SK-N-SH (cell line): ENCODE data around the gene HOXB8. TPM values are rescaled to one million over a fixed set of nuclear protein-coding genes. Genes with fewer than 3 reads are reported as not detected.

Source experiments
- CTCF ChIA-PET: fragments of 300-600, 350-600 bp; formaldehyde crosslinking; extraction: SDS; loops from one replicate; lab custom pipeline; 2021; lab: Yijun Ruan, JAX
- POLR2A ChIA-PET: fragments of 350-600 bp; sonication (Branson Sonifier 250); formaldehyde crosslinking; extraction: SDS; loops from one replicate; lab custom pipeline; 2020; ENCODE audit warnings: antibody characterized with exemption, inconsistent platforms; lab: Yijun Ruan, JAX
- DNase-seq: peaks from one replicate; pipeline ENCODE4 v3.0.0; 2012
- H2AFZ ChIP-seq: fragments of 200-600 bp; sonication (generic); 2 replicates; pipeline ENCODE4 v1.8.1; 2016; ENCODE audit warnings: antibody characterized with exemption, mild to moderate bottlenecking, low read depth
- H3F3A ChIP-seq: fragments of 200-600 bp; sonication (generic); replicated peaks from 2 replicates; pipeline ENCODE3; 2016; ENCODE audit warnings: antibody characterized with exemption, mild to moderate bottlenecking; ENCODE audit not compliant: insufficient read depth
- H3K27ac ChIP-seq, 2 experiments: fragments of 200-500 bp in 1 of 2; fragments of 200-600 bp in 1 of 2; sonication (Bioruptor generic) in 1 of 2; sonication (generic), shearing (Covaris generic) in 1 of 2; 2 replicates each; pipeline versions ENCODE4 v1.5.1 to v1.6.1; 2014 to 2016; ENCODE audit warnings: low read depth in 2 of 2, inconsistent platforms in 1 of 2, low read length in 1 of 2, mild to moderate bottlenecking in 1 of 2, mixed read lengths in 1 of 2
- H3K27me3 ChIP-seq: fragments of 200-600 bp; sonication (generic), shearing (Covaris generic); 2 replicates; pipeline ENCODE4 v1.6.1; 2016; ENCODE audit warnings: mixed run types; ENCODE audit not compliant: insufficient read depth
- H3K36me3 ChIP-seq, 2 experiments: fragments of 200-500 bp in 1 of 2; fragments of 200-600 bp in 1 of 2; sonication (Bioruptor generic) in 1 of 2; sonication (generic) in 1 of 2; replicated peaks in 1 of 2; 2 replicates each; pipeline versions ENCODE3 to v1.5.1; 2014 to 2016; ENCODE audit warnings: low read length in 1 of 2, mild to moderate bottlenecking in 1 of 2; ENCODE audit not compliant: insufficient read depth in 2 of 2, control insufficient read depth in 1 of 2
- H3K4me1 ChIP-seq, 2 experiments: fragments of 200-500 bp in 1 of 2; fragments of 200-600 bp in 1 of 2; sonication (Bioruptor generic) in 1 of 2; sonication (generic), shearing (Covaris generic) in 1 of 2; 2 replicates each; pipeline versions ENCODE4 v1.5.1 to v1.6.1; 2014 to 2016; ENCODE audit warnings: low read depth in 1 of 2, low read length in 1 of 2, mixed run types in 1 of 2; ENCODE audit not compliant: insufficient read depth in 2 of 2, control insufficient read depth in 1 of 2
- H3K4me2 ChIP-seq: fragments of 200-600 bp; sonication (generic), shearing (Covaris generic); 2 replicates; pipeline ENCODE4 v1.6.1; 2017; ENCODE audit warnings: mixed run types
- H3K4me3 ChIP-seq, 2 experiments: fragments of 200-500 bp in 1 of 2; fragments of 200-600 bp in 1 of 2; sonication (Bioruptor generic) in 1 of 2; sonication (generic), shearing (Covaris generic) in 1 of 2; 2 replicates each; pipeline versions ENCODE4 v1.5.1 to v1.8.1; 2014 to 2016; ENCODE audit warnings: low read depth in 2 of 2, inconsistent platforms in 1 of 2, low read length in 1 of 2, mild to moderate bottlenecking in 1 of 2, mixed read lengths in 1 of 2, moderate library complexity in 1 of 2
- H3K79me2 ChIP-seq: fragments of 200-600 bp; sonication (generic); 2 replicates; pipeline ENCODE4 v1.8.1; 2017; ENCODE audit warnings: mild to moderate bottlenecking; ENCODE audit not compliant: insufficient read depth
- H3K9ac ChIP-seq: fragments of 200-600 bp; sonication (generic); 2 replicates; pipeline ENCODE4 v1.6.1; 2017; ENCODE audit warnings: mixed run types
- H3K9me2 ChIP-seq: fragments of 200-600 bp; sonication (generic); 2 replicates; pipeline ENCODE4 v1.6.1; 2017; ENCODE audit warnings: mixed run types
- H3K9me3 ChIP-seq: fragments of 200-600 bp; sonication (generic); 2 replicates; pipeline ENCODE4 v1.6.1; 2017; ENCODE audit warnings: mixed run types, mild to moderate bottlenecking, moderate library complexity
- H4K20me1 ChIP-seq: fragments of 200-600 bp; sonication (generic); 2 replicates; pipeline ENCODE4 v1.6.1; 2017; ENCODE audit warnings: mild to moderate bottlenecking, mixed run types; ENCODE audit not compliant: insufficient read depth
- CHD2 ChIP-seq: fragments of 150-350 bp; IDR thresholded peaks from 2 replicates; pipeline ENCODE4 v1.6.1; 2018; ENCODE audit warnings: low read length; ENCODE audit not compliant: partially characterized antibody
- ELF1 ChIP-seq: IDR thresholded peaks from 2 replicates; pipeline ENCODE4 v1.4.0; 2012
- EP300 ChIP-seq, 2 experiments: IDR thresholded peaks; 2 replicates each; pipeline versions ENCODE4 v1.4.0 to v1.6.1; 2012; ENCODE audit warnings: borderline replicate concordance in 1 of 2, low read depth in 1 of 2, low read length in 1 of 2
- EZH2phosphoT487 ChIP-seq: fragments of 200-600 bp; sonication (generic); IDR thresholded peaks from 2 replicates; pipeline ENCODE4 v1.6.1; 2017; ENCODE audit warnings: low read depth, mixed run types, mild to moderate bottlenecking, antibody characterized with exemption, moderate library complexity, borderline replicate concordance
- FOSL2 ChIP-seq: IDR thresholded peaks from 2 replicates; pipeline ENCODE4 v1.4.0; 2012; ENCODE audit warnings: low read depth, mild to moderate bottlenecking, moderate library complexity, borderline replicate concordance
- GATA2 ChIP-seq: sonication (generic); formaldehyde crosslinking; IDR thresholded peaks from 2 replicates; pipeline ENCODE4 v1.5.0; 2020; ENCODE audit warnings: mild to moderate bottlenecking, missing genetic modification reagents
- MXI1 ChIP-seq: IDR thresholded peaks from 2 replicates; pipeline ENCODE4 v1.6.1; 2012; ENCODE audit warnings: mild to moderate bottlenecking, low read depth, low read length, improper control_type of control experiment
- NFIC ChIP-seq: IDR thresholded peaks from 2 replicates; pipeline ENCODE4 v1.4.0; 2012; ENCODE audit warnings: borderline replicate concordance
- NRF1 ChIP-seq: IDR thresholded peaks from 2 replicates; pipeline ENCODE4 v1.6.1; 2012; ENCODE audit warnings: low read depth, mild to moderate bottlenecking, low read length
- POLR2AphosphoS5 ChIP-seq: IDR thresholded peaks from 2 replicates; pipeline ENCODE4 v1.6.1; 2012; ENCODE audit warnings: low read depth, low read length
- RCOR1 ChIP-seq: fragments of 150-350 bp; IDR thresholded peaks from 2 replicates; pipeline ENCODE4 v1.6.1; 2017; ENCODE audit warnings: antibody characterized with exemption, low read length
- RFX5 ChIP-seq: IDR thresholded peaks from 2 replicates; pipeline ENCODE4 v1.6.1; 2012; ENCODE audit warnings: mild to moderate bottlenecking, improper control_type of control experiment, low read length
- RXRA ChIP-seq: IDR thresholded peaks from 2 replicates; pipeline ENCODE4 v1.4.0; 2012; ENCODE audit warnings: low read depth, mild to moderate bottlenecking, borderline replicate concordance
- SIN3A ChIP-seq: IDR thresholded peaks from 2 replicates; pipeline ENCODE4 v1.6.1; 2012; ENCODE audit warnings: low read depth, mild to moderate bottlenecking, low read length, moderate library complexity, borderline replicate concordance
- SMC3 ChIP-seq: IDR thresholded peaks from 2 replicates; pipeline ENCODE4 v1.6.1; 2012; ENCODE audit warnings: low read depth, low read length, improper control_type of control experiment
- WGBS: methylation state at CpG from one replicate; pipeline ENCODE4 v1.1.6; 2017; ENCODE audit warnings: low lambda C conversion rate; 5-methylcytosine and 5-hydroxymethylcytosine counted together
- polyA plus RNA-seq, 3 experiments: library from polyadenylated mRNA; depleted of rRNA; stranded (reverse); fragments of >200 nt; gene quantifications; 2 replicates each; pipeline ENCODE4 v1.2.3, GENCODE V29; 2012
- TF ChIP-seq, protein P1 (sequence below): IDR thresholded peaks from 2 replicates; pipeline ENCODE4 v1.4.0; 2012; ENCODE audit warnings: low read depth, borderline replicate concordance
- TF ChIP-seq, protein P2 (sequence below): IDR thresholded peaks from 2 replicates; pipeline ENCODE4 v1.4.0; 2012; ENCODE audit warnings: low read depth
- TF ChIP-seq, protein P3 (sequence below): IDR thresholded peaks from 2 replicates; pipeline ENCODE4 v1.4.0; 2012; ENCODE audit warnings: low read depth, borderline replicate concordance

HOXB8 gene
- polyA plus RNA-seq, 1 of the 3 experiments (the other 2 are of a cell fraction) = not detected

DNA sequence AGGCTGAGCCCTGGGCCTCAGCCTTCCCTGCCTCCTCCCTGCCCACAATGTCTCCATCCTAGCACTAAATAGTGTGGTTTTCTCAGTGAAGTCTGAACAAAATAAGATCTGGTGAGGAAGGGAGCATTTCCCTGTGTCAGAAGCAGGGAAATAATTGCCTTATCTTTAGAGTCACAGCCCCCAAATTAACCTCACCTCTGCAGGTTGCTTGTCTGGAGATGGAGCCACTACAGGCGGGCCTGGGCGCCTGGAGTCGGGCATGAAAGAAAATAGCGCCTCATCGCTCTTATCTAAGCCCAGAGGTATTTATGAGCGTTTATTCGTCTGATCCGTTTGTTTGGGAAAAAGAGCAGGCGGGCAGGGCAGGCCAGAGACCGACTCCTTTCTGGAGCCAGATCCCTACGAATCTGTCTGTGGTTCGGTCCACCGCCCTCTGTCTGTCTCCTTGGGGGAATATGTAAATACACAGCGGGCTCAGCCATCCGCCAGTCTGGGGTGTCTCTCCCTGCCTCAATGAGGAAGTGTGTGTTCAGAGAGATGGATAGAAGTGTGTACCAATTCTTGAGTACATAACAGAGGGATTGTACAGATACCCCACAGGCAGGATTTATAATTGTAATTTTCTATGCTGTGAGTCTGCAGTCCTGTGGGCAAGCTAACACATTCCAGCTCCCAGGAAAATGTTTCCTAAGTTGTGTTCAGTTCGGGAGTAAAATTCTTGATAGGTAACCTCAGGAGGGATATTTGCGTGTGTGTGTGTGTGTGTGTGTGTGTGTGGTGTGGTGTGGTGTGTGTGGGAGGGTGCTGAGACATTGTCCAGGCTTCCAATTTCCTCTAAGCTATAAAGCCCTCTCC lies 14.6 kb downstream of the HOXB8 start:
- WGBS = 13% methylated on average over 17 of the region's 17 CpGs
- no peak for DNase-seq
- Histone ChIP-seq H3K27me3 (peaks cover 100% of the 10 kb centered on the region), H3K4me3 (no peak overlapping the region), H3K4me1 (no peaks in the 10 kb centered on the region; a peak in 1 of 4 replicates), H4K20me1 (peaks cover 20% of the 10 kb centered on the region; the same call in 1 of the 2 replicates), H3K4me2 (no peak overlapping the region), H3K36me3 (no peaks in the 10 kb centered on the region), H3K9ac (no peak overlapping the region), H3K79me2 (no peaks in the 10 kb centered on the region)
- CTCF ChIA-PET = interaction anchor here (0.8 to 2.3 kb wide), 5 partner anchors 9 to 292 kb away, joined by 3 to 8 read pairs (median 5); partner anchors contain the start of gene HOXB7
- TF ChIP-seq NRF1 (no peak), CHD2 (no peak), ELF1 (no peak), RCOR1 (no peak)
- TF ChIP-seq, protein P1, sequence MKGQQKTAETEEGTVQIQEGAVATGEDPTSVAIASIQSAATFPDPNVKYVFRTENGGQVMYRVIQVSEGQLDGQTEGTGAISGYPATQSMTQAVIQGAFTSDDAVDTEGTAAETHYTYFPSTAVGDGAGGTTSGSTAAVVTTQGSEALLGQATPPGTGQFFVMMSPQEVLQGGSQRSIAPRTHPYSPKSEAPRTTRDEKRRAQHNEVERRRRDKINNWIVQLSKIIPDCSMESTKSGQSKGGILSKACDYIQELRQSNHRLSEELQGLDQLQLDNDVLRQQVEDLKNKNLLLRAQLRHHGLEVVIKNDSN = no peak
- TF ChIP-seq, all 33 proteins: peak for 0
- Histone ChIP-seq H3K9me3 (no peaks in the 10 kb centered on the region), H3F3A (no peaks in the 10 kb centered on the region), H3K27ac (no peak overlapping the region), H2AFZ (no peak overlapping the region), H3K9me2 (no peaks in the 10 kb centered on the region)
- POLR2A ChIA-PET = no interaction called here

DNA sequence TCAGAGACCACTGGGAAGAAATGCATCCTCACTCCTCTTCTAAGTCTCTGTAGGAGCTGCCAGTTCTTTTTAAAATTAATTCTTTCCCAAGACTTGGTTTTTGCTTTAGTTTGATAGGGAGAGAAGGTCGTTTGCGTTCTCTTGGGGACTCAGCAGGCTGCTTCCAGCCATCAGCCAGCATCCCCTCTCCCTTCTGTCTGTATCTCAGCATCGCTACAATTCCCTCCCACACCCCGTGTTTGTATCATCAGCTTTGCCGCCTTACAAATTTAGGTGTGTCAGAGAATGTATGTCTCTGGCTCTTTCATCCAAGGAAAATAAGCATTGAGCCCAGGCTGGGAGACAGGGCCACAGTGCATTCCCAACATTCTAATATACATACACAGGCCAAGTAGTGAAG lies 15.7 kb downstream of the HOXB8 start:
- Histone ChIP-seq H3K4me2 (no peak overlapping the region), H3K36me3 (no peaks in the 10 kb centered on the region), H3K27me3 (peaks cover 100% of the 10 kb centered on the region), H3K9ac (no peak overlapping the region), H3K9me2 (no peaks in the 10 kb centered on the region), H3K9me3 (no peaks in the 10 kb centered on the region), H3K4me3 (no peak overlapping the region), H3K79me2 (no peaks in the 10 kb centered on the region), H2AFZ (no peak overlapping the region), H4K20me1 (peaks cover 20% of the 10 kb centered on the region; the same call in 1 of the 2 replicates), H3K27ac (no peak overlapping the region), H3F3A (peaks cover 1% of the 10 kb centered on the region), H3K4me1 (no peaks in the 10 kb centered on the region; a peak in 1 of 4 replicates)
- ChIA-PET POLR2A (no interaction called here), CTCF (interaction anchor here (0.7 to 1.4 kb wide), 3 partner anchors 13 to 72 kb away, joined by 3 read pairs; no protein-coding TSS in a partner anchor)
- TF ChIP-seq CHD2 (no peak), MXI1 (no peak), RXRA (no peak), NFIC (no peak), GATA2 (no peak), FOSL2 (no peak), EP300 (IDR thresholded peaks at IDR 0.05; ENCODE audit: borderline replicate concordance in 1 of 2, low read depth in 1 of 2, low read length in 1 of 2) (no peak), SIN3A (no peak), EZH2phosphoT487 (no peak), RFX5 (no peak), ELF1 (no peak), POLR2AphosphoS5 (no peak), SMC3 (no peak)
- TF ChIP-seq, protein P2, sequence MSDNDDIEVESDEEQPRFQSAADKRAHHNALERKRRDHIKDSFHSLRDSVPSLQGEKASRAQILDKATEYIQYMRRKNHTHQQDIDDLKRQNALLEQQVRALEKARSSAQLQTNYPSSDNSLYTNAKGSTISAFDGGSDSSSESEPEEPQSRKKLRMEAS = no peak
- TF ChIP-seq, protein P3, sequence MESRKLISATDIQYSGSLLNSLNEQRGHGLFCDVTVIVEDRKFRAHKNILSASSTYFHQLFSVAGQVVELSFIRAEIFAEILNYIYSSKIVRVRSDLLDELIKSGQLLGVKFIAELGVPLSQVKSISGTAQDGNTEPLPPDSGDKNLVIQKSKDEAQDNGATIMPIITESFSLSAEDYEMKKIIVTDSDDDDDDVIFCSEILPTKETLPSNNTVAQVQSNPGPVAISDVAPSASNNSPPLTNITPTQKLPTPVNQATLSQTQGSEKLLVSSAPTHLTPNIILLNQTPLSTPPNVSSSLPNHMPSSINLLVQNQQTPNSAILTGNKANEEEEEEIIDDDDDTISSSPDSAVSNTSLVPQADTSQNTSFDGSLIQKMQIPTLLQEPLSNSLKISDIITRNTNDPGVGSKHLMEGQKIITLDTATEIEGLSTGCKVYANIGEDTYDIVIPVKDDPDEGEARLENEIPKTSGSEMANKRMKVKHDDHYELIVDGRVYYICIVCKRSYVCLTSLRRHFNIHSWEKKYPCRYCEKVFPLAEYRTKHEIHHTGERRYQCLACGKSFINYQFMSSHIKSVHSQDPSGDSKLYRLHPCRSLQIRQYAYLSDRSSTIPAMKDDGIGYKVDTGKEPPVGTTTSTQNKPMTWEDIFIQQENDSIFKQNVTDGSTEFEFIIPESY = no peak
- TF ChIP-seq, protein P1 = no peak
- DNase-seq = no peak
- 13% methylated on average over 5 of the region's 5 CpGs for WGBS
